Tibial nerve (tissue), 4 donors: Measurements from ENCODE around the gene ARHGEF11. TPM values are rescaled to one million over a fixed set of nuclear protein-coding genes. Genes with fewer than 3 reads are reported as not detected.
A peak's percentile ranks its signal among the peaks of the same experiment; 100 is the strongest.
"Not testable (repeated sequence)": the region's sequence is repeated elsewhere in the genome, so short reads cannot be mapped to it uniquely, and the experiment has no call there.

Experiments used
- DNase-seq, 2 donors: peaks; one replicate each; pipeline ENCODE4 v3.0.0-alpha.2; 2019; ENCODE audit warnings: low spot score in 2 of 2
- H3K27ac ChIP-seq, 4 donors: fragments of 200-600 bp; sonication (generic) in 3 of 4; one replicate each; pipeline ENCODE4 v1.5.1; 2017 to 2019; ENCODE audit warnings: mild to moderate bottlenecking in 1 of 4
- H3K27me3 ChIP-seq, 2 donors: fragments of 200-600 bp; sonication (generic) in 1 of 2; one replicate each; pipeline versions ENCODE4 v1.5.1 to v1.6.0; 2017 to 2019
- H3K36me3 ChIP-seq, 3 donors: fragments of 200-600 bp; sonication (generic); one replicate each; pipeline ENCODE4 v1.5.1; 2018 to 2019
- H3K4me1 ChIP-seq, 4 donors: fragments of 200-600 bp; sonication (generic) in 3 of 4; one replicate each; pipeline ENCODE4 v1.5.1; 2017 to 2019
- H3K4me3 ChIP-seq, 4 donors: fragments of 200-600 bp; sonication (generic) in 3 of 4; one replicate each; pipeline ENCODE4 v1.5.1; 2017 to 2019; ENCODE audit warnings: mild to moderate bottlenecking in 1 of 4, moderate library complexity in 1 of 4
- H3K9me3 ChIP-seq, 4 donors: fragments of 200-600 bp; sonication (generic) in 3 of 4; one replicate each; pipeline ENCODE4 v1.5.1; 2017 to 2019
- EP300 ChIP-seq, 2 donors: sonication (generic); formaldehyde crosslinking; IDR thresholded peaks; one replicate each; pipeline ENCODE4 v1.6.1; 2017; ENCODE audit warnings: antibody characterized with exemption in 2 of 2, mild to moderate bottlenecking in 1 of 2
- POLR2A ChIP-seq, 2 donors: fragments of 450-650 bp; IDR thresholded peaks; one replicate each; pipeline ENCODE4 v1.6.1; 2017; ENCODE audit warnings: antibody characterized with exemption in 2 of 2, mild to moderate bottlenecking in 2 of 2, moderate library complexity in 2 of 2
- whole genome bisulfite sequencing, 2 donors: methylation state at CpG; one replicate each; pipeline ENCODE4 v1.1.5; 2018; 5-methylcytosine and 5-hydroxymethylcytosine counted together
- total RNA-seq, 4 donors: library from RNA; depleted of rRNA; stranded (reverse); fragments of >200 nt; gene quantifications; one replicate each; pipeline ENCODE4 v1.1.0, GENCODE V29; 2016
- TF ChIP-seq, protein P1 (sequence below), 5 experiments: fragments of 200-600 bp in 3 of 5; fragments of 450-650 bp in 2 of 5; sonication (generic) in 3 of 5; IDR thresholded peaks; one replicate each; pipeline ENCODE4 v1.5.1; 2016 to 2019; ENCODE audit warnings: antibody characterized with exemption in 5 of 5, mild to moderate bottlenecking in 3 of 5, moderate library complexity in 2 of 5

The ARHGEF11 gene
- total RNA-seq, 4 donors from 2014 or later, result 41.3 to 58.4 (median 46.8) TPM

DNA sequence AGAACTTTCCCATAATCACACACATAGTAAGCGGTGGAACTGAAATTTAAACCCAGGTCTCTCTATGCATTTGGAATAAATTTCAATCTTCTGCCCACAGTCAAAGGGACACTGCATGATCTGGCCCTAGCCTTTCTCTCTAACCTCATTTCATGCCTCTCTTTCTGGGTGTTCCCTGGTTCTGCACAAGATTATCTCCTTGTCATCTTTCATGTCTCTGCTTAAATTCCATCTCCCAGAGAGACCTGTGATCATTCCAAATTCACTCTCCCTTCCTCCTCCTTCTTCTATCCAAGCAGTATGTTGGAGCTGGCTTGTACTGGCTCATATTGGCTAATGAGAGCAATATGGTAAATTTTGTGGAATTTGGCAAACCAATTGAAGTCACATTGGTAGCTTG, 31.9 kb upstream of the ARHGEF11 start:
- no peaks in the 10 kb centered on the region for H3K27me3 ChIP-seq
- no peaks in the 10 kb centered on the region for H3K36me3 ChIP-seq
- H3K27ac ChIP-seq, result no peak overlapping the region
- WGBS, 2 donors, result 92 to 97% methylated on average over 1 of the region's 1 CpG
- no peak for DNase-seq
- H3K4me1 ChIP-seq, result peaks cover 0 to 7% (median 0%) of the 10 kb centered on the region in 4 donors
- TF ChIP-seq EP300 (IDR thresholded peaks at IDR 0.05) (no peak), POLR2A (IDR thresholded peaks at IDR 0.05) (no peak)
- TF ChIP-seq, protein P1, sequence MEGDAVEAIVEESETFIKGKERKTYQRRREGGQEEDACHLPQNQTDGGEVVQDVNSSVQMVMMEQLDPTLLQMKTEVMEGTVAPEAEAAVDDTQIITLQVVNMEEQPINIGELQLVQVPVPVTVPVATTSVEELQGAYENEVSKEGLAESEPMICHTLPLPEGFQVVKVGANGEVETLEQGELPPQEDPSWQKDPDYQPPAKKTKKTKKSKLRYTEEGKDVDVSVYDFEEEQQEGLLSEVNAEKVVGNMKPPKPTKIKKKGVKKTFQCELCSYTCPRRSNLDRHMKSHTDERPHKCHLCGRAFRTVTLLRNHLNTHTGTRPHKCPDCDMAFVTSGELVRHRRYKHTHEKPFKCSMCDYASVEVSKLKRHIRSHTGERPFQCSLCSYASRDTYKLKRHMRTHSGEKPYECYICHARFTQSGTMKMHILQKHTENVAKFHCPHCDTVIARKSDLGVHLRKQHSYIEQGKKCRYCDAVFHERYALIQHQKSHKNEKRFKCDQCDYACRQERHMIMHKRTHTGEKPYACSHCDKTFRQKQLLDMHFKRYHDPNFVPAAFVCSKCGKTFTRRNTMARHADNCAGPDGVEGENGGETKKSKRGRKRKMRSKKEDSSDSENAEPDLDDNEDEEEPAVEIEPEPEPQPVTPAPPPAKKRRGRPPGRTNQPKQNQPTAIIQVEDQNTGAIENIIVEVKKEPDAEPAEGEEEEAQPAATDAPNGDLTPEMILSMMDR (IDR thresholded peaks at IDR 0.05), result no peak
- no peak overlapping the region for H3K4me3 ChIP-seq
- no peaks in the 10 kb centered on the region for H3K9me3 ChIP-seq

DNA sequence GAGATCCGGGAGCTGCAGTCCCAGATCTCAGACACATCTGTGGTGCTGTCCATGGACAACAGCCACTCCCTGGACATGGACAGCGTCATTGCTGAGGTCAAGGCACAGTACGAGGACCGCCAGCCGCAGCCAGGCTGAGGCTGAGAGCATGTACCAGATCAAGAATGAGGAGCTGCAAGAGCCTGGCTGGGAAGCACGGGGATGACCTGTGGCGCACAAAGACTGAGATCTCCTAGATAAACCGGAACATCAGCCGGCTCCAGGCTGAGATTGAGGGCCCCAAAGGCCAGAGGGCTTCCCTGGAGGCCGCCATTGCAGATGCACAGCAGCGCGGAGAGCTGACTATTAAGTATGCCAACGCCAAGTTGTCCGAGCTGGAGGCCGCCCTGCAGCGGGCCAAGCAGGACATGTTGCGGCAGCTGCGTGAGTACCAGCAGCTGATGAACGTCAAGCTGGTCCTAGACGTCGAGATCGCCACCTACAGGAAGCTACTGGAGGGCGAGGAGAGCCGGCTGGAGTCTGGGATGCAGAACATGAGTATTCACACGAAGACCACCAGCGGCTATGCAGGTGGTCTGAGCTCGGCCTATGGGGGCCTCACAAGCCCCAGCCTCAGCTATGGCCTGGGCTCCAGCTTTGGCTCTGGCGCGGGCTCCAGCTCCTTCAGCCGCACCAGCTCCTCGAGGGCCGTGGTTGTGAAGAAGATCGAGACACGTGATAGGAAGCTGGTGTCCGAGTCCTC, 28.6 kb upstream of the ARHGEF11 start:
- H3K36me3 ChIP-seq, result no peaks in the 10 kb centered on the region
- no peaks in the 10 kb centered on the region for H3K27me3 ChIP-seq
- TF ChIP-seq, protein P1 (IDR thresholded peaks at IDR 0.05), result peak; percentile 24 to 76 (median 53)
- no peak for TF ChIP-seq POLR2A (IDR thresholded peaks at IDR 0.05)
- H3K4me3 ChIP-seq, result peak overlapping the region in 2 of 4 donors; percentile 9 to 26
- H3K4me1 ChIP-seq, result peaks cover 0 to 7% (median 0%) of the 10 kb centered on the region in 4 donors
- WGBS, 2 donors, result 30 to 37% methylated on average over 26 of the region's 35 CpGs
- H3K27ac ChIP-seq, result no peak overlapping the region
- H3K9me3 ChIP-seq, result no peaks in the 10 kb centered on the region
- DNase-seq, result peak; percentile 37 to 72

DNA sequence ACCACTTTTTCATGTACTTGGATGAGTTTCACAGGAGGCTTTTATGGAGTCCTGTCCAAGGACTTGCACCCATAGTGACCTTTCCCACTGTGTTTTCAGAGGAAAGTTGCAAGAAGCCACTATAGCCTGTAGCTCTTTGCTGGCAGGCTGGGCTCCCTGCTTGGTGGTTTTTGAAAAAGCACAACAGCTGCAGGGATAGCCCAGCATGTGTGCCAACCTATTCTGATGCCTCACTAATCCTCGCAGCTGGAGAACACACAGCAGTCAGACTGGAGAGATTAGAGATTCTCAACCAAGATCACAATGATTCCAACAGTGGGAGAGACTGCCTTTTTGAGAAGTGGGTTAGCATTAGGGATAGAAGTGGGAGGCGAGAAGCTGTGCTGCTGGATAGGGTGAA, 24.1 kb upstream of the ARHGEF11 start:
- Histone ChIP-seq H3K9me3 (no peaks in the 10 kb centered on the region), H3K36me3 (no peaks in the 10 kb centered on the region), H3K4me3 (no peak overlapping the region), H3K27ac (no peak overlapping the region), H3K27me3 (no peaks in the 10 kb centered on the region), H3K4me1 (peaks cover 0 to 7% (median 0%) of the 10 kb centered on the region in 4 donors)
- WGBS, 2 donors, result 72 to 94% methylated on average over 2 of the region's 2 CpGs
- no peak for DNase-seq
- no peak for TF ChIP-seq POLR2A (IDR thresholded peaks at IDR 0.05)
- TF ChIP-seq, protein P1 (IDR thresholded peaks at IDR 0.05), result no peak
- TF ChIP-seq EP300 (IDR thresholded peaks at IDR 0.05), result no peak

DNA sequence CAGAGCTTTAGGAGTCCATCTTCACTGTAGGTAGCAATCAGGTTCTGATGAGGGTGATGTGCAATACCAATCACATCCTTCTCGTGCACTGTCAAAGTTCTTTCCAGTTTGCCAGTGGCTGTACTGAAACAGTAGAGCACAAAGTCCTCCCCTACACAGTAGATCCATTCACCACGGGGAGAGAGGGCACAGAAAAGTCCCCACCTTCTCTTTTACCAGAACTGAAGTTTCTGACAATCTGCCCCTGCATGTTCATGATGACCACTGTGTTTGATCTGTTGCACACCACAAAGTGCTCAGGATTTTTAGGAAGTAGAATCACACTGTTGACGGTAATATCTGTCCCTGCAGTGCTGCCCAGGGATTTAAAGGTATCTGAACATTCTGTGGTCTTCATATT, 13.7 kb upstream of the ARHGEF11 start:
- H3K4me1 ChIP-seq, H3K27ac ChIP-seq, DNase-seq, H3K36me3 ChIP-seq, H3K4me3 ChIP-seq, H3K9me3 ChIP-seq, H3K27me3 ChIP-seq: not testable (repeated sequence)
- WGBS, 2 donors, result 40 to 44% methylated on average over 3 of the region's 3 CpGs

DNA sequence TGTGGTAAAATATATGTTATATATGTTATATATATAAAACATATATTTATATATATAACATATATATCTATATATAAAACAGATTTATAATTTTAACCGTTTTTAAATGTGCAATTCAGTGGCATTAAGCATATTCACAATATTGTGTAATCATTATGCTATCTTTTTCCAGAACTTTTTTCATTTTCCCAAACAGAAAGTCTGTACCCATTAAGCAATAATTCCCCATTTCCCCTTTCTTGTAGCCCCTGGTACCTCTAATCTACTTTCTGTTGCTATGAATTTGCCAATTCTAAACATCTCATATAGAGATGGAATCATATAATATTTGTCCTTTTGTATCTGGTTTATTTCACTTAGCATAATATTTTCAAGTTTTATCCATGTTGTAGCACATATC, 10.7 kb upstream of the ARHGEF11 start:
- Histone ChIP-seq H3K4me1 (no peaks in the 10 kb centered on the region), H3K27ac (no peak overlapping the region), H3K36me3 (no peaks in the 10 kb centered on the region), H3K4me3 (no peak overlapping the region), H3K27me3 (no peaks in the 10 kb centered on the region), H3K9me3 (peaks cover 0 to 12% (median 0%) of the 10 kb centered on the region in 4 donors)
- 77 to 86% methylated on average over 1 of the region's 1 CpG for WGBS, 2 donors
- DNase-seq, result no peak
- no peak for TF ChIP-seq POLR2A (IDR thresholded peaks at IDR 0.05)
- TF ChIP-seq, protein P1 (IDR thresholded peaks at IDR 0.05), result no peak
- no peak for TF ChIP-seq EP300 (IDR thresholded peaks at IDR 0.05)

DNA sequence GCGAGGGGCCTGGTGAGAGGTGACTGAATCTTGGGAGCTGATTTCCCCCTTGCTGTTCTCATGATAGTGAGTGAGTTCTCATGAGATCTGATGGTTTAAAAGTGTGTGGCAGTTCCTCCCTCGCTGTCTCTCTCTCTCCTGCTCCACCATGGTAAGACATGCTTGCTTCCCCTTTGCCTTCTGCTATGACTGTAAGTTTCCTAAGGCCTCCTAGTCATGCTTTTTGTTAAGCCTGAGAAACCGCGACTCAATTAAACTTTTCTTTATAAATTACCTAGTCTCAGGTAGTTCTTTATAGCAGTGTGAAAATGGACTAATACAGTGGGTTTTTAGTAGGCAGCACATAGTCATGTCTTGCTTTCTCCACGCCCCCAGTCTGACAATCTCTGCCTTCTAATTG, 10.2 kb upstream of the ARHGEF11 start:
- 84 to 85% methylated on average over 5 of the region's 5 CpGs for WGBS, 2 donors

More for the DNA sequence above, 10.2 kb upstream of the ARHGEF11 start:
- H3K27ac ChIP-seq, H3K27me3 ChIP-seq, H3K9me3 ChIP-seq, H3K36me3 ChIP-seq, DNase-seq, H3K4me3 ChIP-seq, H3K4me1 ChIP-seq: not testable (repeated sequence)
